VCaP (cell line): ENCODE measurements around the gene RAB5B.

ENCODE experiments used
- H3K27ac ChIP-seq: fragments of 450-650 bp; 2 replicates; pipeline ENCODE4 v1.5.1; 2017
- TF ChIP-seq, protein P1 (sequence below): fragments of 450-650 bp; conservative IDR thresholded peaks from 2 replicates; pipeline ENCODE4 v1.5.1; 2017; ENCODE audit warnings: mild to moderate bottlenecking, moderate library complexity

Gene RAB5B

GRCh38 chr12:56029666-56030293 lies 55.9 kb downstream of the RAB5B start:
- peak overlapping the region; percentile 67 for H3K27ac ChIP-seq
- TF ChIP-seq, protein P1, sequence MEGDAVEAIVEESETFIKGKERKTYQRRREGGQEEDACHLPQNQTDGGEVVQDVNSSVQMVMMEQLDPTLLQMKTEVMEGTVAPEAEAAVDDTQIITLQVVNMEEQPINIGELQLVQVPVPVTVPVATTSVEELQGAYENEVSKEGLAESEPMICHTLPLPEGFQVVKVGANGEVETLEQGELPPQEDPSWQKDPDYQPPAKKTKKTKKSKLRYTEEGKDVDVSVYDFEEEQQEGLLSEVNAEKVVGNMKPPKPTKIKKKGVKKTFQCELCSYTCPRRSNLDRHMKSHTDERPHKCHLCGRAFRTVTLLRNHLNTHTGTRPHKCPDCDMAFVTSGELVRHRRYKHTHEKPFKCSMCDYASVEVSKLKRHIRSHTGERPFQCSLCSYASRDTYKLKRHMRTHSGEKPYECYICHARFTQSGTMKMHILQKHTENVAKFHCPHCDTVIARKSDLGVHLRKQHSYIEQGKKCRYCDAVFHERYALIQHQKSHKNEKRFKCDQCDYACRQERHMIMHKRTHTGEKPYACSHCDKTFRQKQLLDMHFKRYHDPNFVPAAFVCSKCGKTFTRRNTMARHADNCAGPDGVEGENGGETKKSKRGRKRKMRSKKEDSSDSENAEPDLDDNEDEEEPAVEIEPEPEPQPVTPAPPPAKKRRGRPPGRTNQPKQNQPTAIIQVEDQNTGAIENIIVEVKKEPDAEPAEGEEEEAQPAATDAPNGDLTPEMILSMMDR: peak; percentile 88

DNA sequence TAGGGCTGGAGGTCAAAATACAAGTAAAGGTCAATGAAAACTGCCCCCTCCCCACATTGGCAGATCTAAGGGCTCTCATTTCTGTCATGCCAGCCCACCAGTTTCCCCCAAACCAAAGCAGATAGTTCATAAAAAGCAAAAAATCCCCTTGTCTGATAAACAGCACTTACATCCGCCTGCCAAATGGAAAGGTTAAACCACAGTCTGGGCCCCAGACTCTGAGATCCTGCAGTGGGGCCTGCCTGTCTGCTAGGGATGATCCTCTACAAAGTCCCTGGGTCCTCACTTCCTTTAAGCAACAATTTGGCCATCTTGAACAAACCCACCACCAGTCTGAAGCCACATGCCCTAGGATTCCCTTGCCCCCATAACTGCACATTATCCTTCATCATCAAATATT lies 58.1 kb downstream of the RAB5B start:
- TF ChIP-seq, protein P1: no peak
- H3K27ac ChIP-seq: no peak overlapping the region

DNA sequence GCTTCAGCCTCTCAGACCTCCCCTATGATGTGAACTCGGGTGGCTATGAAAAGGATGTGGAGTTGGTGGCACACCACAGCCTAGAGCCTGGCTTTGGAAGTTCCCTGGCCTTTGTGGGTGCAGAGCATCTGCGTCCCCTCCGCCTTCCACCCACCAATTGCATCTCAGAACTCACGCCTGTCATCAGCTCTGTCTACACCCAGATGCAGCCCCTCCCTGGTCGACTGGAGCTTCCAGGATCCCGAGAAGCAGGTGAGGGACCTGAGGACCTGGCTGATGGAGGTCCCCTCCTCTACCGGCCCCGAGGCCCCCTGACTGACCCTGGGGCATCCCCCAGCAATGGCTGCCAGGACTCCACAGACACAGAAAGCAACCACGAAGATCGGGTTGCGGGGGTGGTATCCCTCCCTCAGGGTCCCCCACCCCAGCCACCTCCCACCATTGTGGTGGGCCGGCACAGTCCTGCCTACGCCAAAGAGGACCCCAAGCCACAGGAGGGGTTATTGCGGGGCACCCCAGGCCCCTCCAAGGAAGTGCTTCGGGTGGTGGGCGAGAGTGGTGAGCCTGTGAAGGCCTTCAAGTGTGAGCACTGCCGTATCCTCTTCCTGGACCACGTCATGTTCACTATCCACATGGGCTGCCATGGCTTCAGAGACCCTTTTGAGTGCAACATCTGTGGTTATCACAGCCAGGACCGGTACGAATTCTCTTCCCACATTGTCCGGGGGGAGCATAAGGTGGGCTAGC lies 60.9 kb downstream of the RAB5B start:
- H3K27ac ChIP-seq: no peak overlapping the region
- TF ChIP-seq, protein P1: no peak

GRCh38 chr12:56037161-56037560 lies 63.3 kb downstream of the RAB5B start:
- TF ChIP-seq, protein P1: no peak
- H3K27ac ChIP-seq: no peak overlapping the region

DNA sequence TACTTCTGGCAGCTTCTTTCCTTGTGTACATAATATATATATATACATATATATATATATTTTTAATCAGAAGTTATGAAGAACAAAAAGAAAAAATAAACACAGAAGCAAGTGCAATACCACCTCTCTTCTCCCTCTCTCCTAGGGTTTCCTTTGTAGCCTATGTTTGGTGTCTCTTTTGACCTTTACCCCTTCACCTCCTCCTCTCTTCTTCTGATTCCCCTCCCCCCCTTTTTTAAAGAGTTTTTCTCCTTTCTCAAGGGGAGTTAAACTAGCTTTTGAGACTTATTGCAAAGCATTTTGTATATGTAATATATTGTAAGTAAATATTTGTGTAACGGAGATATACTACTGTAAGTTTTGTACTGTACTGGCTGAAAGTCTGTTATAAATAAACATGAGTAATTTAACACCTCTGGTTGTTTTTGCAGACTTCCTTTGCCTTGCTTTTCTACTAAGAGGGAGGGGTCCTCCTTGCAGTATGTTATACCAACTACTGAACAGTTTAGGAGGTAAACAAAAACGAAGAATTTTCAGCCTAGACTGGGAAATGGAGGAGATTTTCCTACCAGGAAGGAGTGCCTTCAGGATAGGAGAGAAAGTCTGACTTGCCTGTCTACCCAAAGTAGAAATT lies 64.3 kb downstream of the RAB5B start:
- no peak overlapping the region for H3K27ac ChIP-seq
- TF ChIP-seq, protein P1: no peak

DNA sequence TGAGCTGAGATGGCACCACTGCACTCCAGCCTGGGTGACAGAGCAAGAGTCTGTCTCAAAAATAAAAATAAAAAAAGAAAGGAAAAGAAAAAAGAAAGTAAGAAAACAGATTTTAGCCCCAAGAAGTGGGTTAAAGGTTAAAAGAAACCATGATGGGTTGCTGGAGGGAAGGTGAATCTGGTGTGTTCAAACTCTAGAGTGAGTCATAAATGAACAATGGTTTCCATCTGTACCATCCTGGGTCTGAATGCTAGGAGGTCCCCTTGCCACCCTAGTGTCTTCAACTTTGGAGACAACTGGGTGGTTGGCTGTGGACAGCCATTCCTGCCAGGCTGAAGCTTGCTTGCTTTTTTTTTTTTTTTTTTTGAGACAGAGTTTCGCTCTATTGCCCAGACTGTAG lies 66.3 kb downstream of the RAB5B start:
- H3K27ac ChIP-seq: peak overlapping the region; percentile 98
- TF ChIP-seq, protein P1: no peak

DNA sequence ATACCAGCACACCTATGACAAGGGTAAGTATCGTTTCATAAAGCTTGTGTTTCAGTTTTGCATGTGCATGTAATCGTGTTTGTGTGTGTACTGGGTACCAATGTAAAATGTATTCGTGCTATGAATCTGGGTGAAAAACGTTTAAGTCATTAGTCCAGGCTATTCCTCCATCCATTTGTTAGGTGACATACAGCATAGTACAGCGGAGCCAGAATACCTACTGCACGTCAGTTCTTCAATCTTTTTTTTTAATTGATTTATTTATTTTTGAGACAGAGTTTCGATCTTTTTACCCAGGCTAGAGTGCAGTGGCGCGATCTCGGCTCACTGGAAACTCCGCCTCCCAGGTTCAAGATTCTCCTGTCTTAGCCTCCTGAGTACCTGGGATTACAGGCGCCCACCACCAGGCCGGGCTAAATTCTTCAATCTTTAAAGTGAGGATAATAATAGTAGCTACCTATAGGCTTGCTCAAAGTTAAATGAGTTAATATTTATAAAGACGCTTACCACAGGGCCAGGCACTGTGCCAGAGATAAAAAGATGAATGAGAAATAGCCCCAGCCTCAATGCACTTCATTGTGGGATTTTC lies 67.2 kb downstream of the RAB5B start:
- H3K27ac ChIP-seq: peak overlapping the region; percentile 98
- TF ChIP-seq, protein P1: no peak
